Activated CD4-positive, alpha-beta memory T cell treated with anti-CD3 and anti-CD28 coated beads, Interleukin-2, amount 10 ng/mL, durations not matched to agents 7 days and 5 days (primary cell): ENCODE data around the gene CST11. TPM values are rescaled to one million over a fixed set of nuclear protein-coding genes. Genes with fewer than 3 reads are reported as not detected.
"Not testable (repeated sequence)": the region's sequence is repeated elsewhere in the genome, so short reads cannot be mapped to it uniquely, and the experiment has no call there.

Experiments
- CTCF ChIA-PET: fragments of 350-600 bp; sonication (Branson Sonifier 250); formaldehyde crosslinking; loops from one replicate; lab custom pipeline; 2021; ENCODE audit warnings: antibody characterized with exemption, inconsistent platforms; lab: Charles Lee
- POLR2A ChIA-PET: fragments of 350-600 bp; sonication (Branson Sonifier 250); formaldehyde crosslinking; loops from one replicate; lab custom pipeline; 2021; ENCODE audit warnings: antibody characterized with exemption; lab: Charles Lee
- DNase-seq: peaks from one replicate; pipeline ENCODE4 v3.0.0-alpha.2; 2020
- H3K27ac Mint-ChIP-seq: one replicate; pipeline ENCODE4 v1.8.0; 2021; ENCODE audit warnings: mild to moderate bottlenecking, mixed read lengths
- H3K27me3 Mint-ChIP-seq: one replicate; pipeline ENCODE4 v1.8.0; 2021; ENCODE audit warnings: mixed read lengths
- H3K36me3 Mint-ChIP-seq: one replicate; pipeline ENCODE4 v1.8.0; 2021; ENCODE audit warnings: low read depth, mixed read lengths
- H3K4me1 Mint-ChIP-seq: one replicate; pipeline ENCODE4 v1.8.0; 2021; ENCODE audit warnings: mixed read lengths
- H3K4me3 Mint-ChIP-seq: one replicate; pipeline ENCODE4 v1.8.0; 2021; ENCODE audit warnings: mild to moderate bottlenecking, mixed read lengths
- H3K9me3 Mint-ChIP-seq: one replicate; pipeline ENCODE4 v1.8.0; 2021; ENCODE audit warnings: mixed read lengths
- total RNA-seq, 2 experiments: library from RNA; stranded (reverse); gene quantifications; one replicate each; pipeline ENCODE4 v1.2.3, GENCODE V29; 2021

CST11 gene
- total RNA-seq, 2 experiments from 2014 or later, result not detected

DNA sequence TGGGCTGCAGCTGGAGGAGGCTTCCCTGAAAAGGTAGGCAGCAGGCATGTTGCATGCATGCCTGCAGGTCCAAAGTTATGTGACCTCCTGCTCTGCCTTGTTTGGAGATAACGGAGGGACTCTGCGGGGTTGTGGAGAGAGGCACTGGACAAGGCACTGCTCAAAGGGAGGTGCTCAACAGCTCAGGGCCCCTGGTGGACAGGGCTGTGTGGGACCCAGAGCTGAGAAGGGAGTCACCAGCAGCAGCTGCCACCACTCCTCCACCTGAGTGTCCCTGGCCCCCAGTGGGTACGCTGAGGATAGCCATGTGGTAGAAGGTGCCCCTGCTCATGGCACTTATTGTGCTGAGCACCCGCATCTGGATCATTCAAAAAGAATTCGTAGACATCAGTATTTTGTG lies 22.7 kb upstream of the CST11 start:
- no peaks in the 10 kb centered on the region for H3K4me1 Mint-ChIP-seq
- H3K27me3 Mint-ChIP-seq, result peaks cover 9% of the 10 kb centered on the region
- H3K27ac Mint-ChIP-seq, result no peak overlapping the region
- no peaks in the 10 kb centered on the region for H3K9me3 Mint-ChIP-seq
- DNase-seq, result no peak
- CTCF ChIA-PET, result no interaction called here
- H3K36me3 Mint-ChIP-seq, result no peaks in the 10 kb centered on the region
- H3K4me3 Mint-ChIP-seq, result no peak overlapping the region
- POLR2A ChIA-PET, result no interaction called here

- H3K36me3 Mint-ChIP-seq, H3K9me3 Mint-ChIP-seq, H3K4me1 Mint-ChIP-seq, DNase-seq, CTCF ChIA-PET, POLR2A ChIA-PET, H3K4me3 Mint-ChIP-seq, H3K27ac Mint-ChIP-seq, H3K27me3 Mint-ChIP-seq: not testable (repeated sequence)
Observed at GRCh38 chr20:23473293-23473692, 20.6 kb upstream of the CST11 start.

- H3K9me3 Mint-ChIP-seq, H3K36me3 Mint-ChIP-seq, H3K4me3 Mint-ChIP-seq, DNase-seq, POLR2A ChIA-PET, CTCF ChIA-PET, H3K27ac Mint-ChIP-seq, H3K4me1 Mint-ChIP-seq, H3K27me3 Mint-ChIP-seq: not testable (repeated sequence)
Observed at GRCh38 chr20:23472306-23472705, 19.6 kb upstream of the CST11 start.

- H3K36me3 Mint-ChIP-seq, H3K4me1 Mint-ChIP-seq, H3K4me3 Mint-ChIP-seq, POLR2A ChIA-PET, H3K27ac Mint-ChIP-seq, DNase-seq: not testable (repeated sequence)
- peaks cover 11% of the 10 kb centered on the region for H3K9me3 Mint-ChIP-seq
- CTCF ChIA-PET, result interaction anchor here (1.3 kb wide), 1 partner anchor 25 kb away, joined by 4 read pairs; no protein-coding TSS in a partner anchor
- peaks cover 18% of the 10 kb centered on the region for H3K27me3 Mint-ChIP-seq
Observed at GRCh38 chr20:23466961-23467360, 14.3 kb upstream of the CST11 start.

- Mint-ChIP-seq H3K4me1 (peaks cover 8% of the 10 kb centered on the region), H3K4me3 (no peak overlapping the region), H3K36me3 (no peaks in the 10 kb centered on the region), H3K27me3 (peaks cover 31% of the 10 kb centered on the region), H3K27ac (no peak overlapping the region), H3K9me3 (no peaks in the 10 kb centered on the region)
- ChIA-PET POLR2A (no interaction called here), CTCF (no interaction called here)
- DNase-seq, result no peak
Observed at GRCh38 chr20:23461180-23461579, 8.5 kb upstream of the CST11 start.

GRCh38 chr20:23459461-23460150 lies 6.9 kb upstream of the CST11 start:
- no peak for DNase-seq
- peaks cover 31% of the 10 kb centered on the region for H3K27me3 Mint-ChIP-seq
- POLR2A ChIA-PET, result interaction anchor here (0.9 kb wide), 1 partner anchor 38 kb away, joined by 3 read pairs; the partner anchor contains the start of gene NAPB
- CTCF ChIA-PET, result interaction anchor here (1.0 to 1.6 kb wide), 2 partner anchors 12 to 29 kb away, joined by 3 to 7 read pairs; no protein-coding TSS in a partner anchor
- no peak overlapping the region for H3K27ac Mint-ChIP-seq
- no peaks in the 10 kb centered on the region for H3K9me3 Mint-ChIP-seq
- H3K36me3 Mint-ChIP-seq, result no peaks in the 10 kb centered on the region
- no peak overlapping the region for H3K4me3 Mint-ChIP-seq
- H3K4me1 Mint-ChIP-seq, result peaks cover 13% of the 10 kb centered on the region

- no peak for DNase-seq
- H3K36me3 Mint-ChIP-seq, result no peaks in the 10 kb centered on the region
- peaks cover 20% of the 10 kb centered on the region for H3K27me3 Mint-ChIP-seq
- no peaks in the 10 kb centered on the region for H3K9me3 Mint-ChIP-seq
- ChIA-PET POLR2A (no interaction called here), CTCF (no interaction called here)
- no peak overlapping the region for H3K27ac Mint-ChIP-seq
- H3K4me3 Mint-ChIP-seq, result no peak overlapping the region
- peaks cover 13% of the 10 kb centered on the region for H3K4me1 Mint-ChIP-seq
Observed at GRCh38 chr20:23456873-23457272, 4.2 kb upstream of the CST11 start.

DNA sequence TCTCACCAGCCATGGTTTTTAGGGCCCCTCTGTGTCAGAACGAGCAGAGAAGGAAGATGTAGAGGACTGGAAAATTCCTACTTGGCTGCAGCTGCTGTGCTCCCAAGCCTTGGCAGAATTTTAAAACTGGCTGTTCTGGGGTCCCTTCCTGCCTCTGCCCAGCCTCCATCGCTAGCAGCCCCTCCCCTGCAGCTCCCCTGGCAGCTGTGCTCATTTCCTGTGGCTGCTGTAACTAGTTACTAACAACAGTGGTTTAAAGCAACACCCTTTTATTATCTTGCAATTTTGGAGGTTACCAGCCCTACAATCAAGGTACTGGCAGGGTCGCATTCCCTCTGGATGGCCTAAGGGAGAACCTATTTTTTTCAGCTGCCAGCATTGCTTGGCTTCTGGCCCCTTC lies 3.7 kb upstream of the CST11 start:
- ChIA-PET POLR2A (no interaction called here), CTCF (no interaction called here)
- no peak overlapping the region for H3K27ac Mint-ChIP-seq

DNA sequence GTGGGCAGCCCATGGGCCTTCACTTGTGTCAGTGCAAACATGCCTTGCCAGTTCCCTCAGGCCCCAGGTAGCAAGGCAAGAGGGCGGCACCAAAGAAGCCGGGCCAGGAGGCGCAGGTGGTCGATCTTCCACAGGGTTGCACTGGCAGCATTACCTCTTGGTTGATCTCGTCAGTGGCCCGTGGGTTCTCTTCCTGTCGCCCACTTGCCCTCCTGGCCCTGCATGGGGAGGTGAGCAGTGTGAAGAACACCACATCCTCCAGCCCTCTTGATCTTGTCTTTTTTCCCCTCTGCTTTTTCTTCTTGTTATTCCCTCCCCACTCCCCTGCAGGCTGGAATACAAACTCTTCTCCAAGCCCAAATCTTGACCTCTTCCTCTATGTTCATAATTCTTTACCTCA lies 3.0 kb upstream of the CST11 start:
- Mint-ChIP-seq H3K4me3 (no peak overlapping the region), H3K27me3 (peaks cover 14% of the 10 kb centered on the region), H3K36me3 (no peaks in the 10 kb centered on the region), H3K27ac (no peak overlapping the region), H3K9me3 (no peaks in the 10 kb centered on the region), H3K4me1 (peaks cover 13% of the 10 kb centered on the region)
- ChIA-PET POLR2A (no interaction called here), CTCF (no interaction called here)
- no peak for DNase-seq

More for the DNA sequence above, 3.7 kb upstream of the CST11 start:
- DNase-seq, result no peak
- Mint-ChIP-seq H3K9me3 (no peaks in the 10 kb centered on the region), H3K36me3 (no peaks in the 10 kb centered on the region), H3K27me3 (peaks cover 17% of the 10 kb centered on the region), H3K4me1 (peaks cover 13% of the 10 kb centered on the region), H3K4me3 (no peak overlapping the region)

DNA sequence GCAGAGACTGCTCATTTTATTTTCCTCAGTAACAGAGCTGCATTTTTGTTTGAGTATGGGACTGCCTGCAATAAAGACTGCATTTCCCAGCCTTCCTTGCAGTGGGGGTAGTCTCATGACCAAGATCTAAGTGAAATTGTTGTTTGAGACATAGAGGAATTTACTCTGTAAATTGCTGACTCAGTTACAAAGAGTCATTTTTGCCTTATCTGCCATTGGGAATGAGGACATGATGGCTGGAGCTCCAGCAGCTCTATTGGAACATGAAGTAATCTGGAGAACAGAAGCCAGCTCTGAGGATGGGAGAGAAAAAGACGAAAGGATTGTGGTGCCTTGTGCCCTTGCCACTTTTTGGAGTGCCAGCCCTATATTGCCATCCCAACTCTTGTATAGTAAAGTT lies 2.1 kb upstream of the CST11 start:
- CTCF ChIA-PET, result interaction anchor here (0.7 kb wide), 1 partner anchor 14 kb away, joined by 3 read pairs; no protein-coding TSS in a partner anchor
- Mint-ChIP-seq H3K9me3 (no peaks in the 10 kb centered on the region), H3K4me1 (peaks cover 17% of the 10 kb centered on the region), H3K4me3 (no peak overlapping the region), H3K27me3 (peaks cover 10% of the 10 kb centered on the region), H3K27ac (no peak overlapping the region), H3K36me3 (no peaks in the 10 kb centered on the region)
- DNase-seq, result no peak
- POLR2A ChIA-PET, result no interaction called here

- CTCF ChIA-PET, result no interaction called here
- Mint-ChIP-seq H3K27ac (no peak overlapping the region), H3K36me3 (no peaks in the 10 kb centered on the region), H3K4me3 (no peak overlapping the region), H3K27me3 (peaks cover 4% of the 10 kb centered on the region), H3K4me1 (peaks cover 25% of the 10 kb centered on the region), H3K9me3 (no peaks in the 10 kb centered on the region)
- no peak for DNase-seq
- POLR2A ChIA-PET, result no interaction called here
Observed at GRCh38 chr20:23453549-23454543, 1.2 kb upstream of the CST11 start.

GRCh38 chr20:23451956-23452487 lies 654 bp downstream of the CST11 start:
- ChIA-PET POLR2A (no interaction called here), CTCF (no interaction called here)
- H3K9me3 Mint-ChIP-seq, result no peaks in the 10 kb centered on the region
- DNase-seq, result no peak
- no peak overlapping the region for H3K4me3 Mint-ChIP-seq
- H3K36me3 Mint-ChIP-seq, result no peaks in the 10 kb centered on the region
- H3K4me1 Mint-ChIP-seq, result peaks cover 25% of the 10 kb centered on the region
- H3K27ac Mint-ChIP-seq, result no peak overlapping the region
- H3K27me3 Mint-ChIP-seq, result peaks cover 1% of the 10 kb centered on the region

DNA sequence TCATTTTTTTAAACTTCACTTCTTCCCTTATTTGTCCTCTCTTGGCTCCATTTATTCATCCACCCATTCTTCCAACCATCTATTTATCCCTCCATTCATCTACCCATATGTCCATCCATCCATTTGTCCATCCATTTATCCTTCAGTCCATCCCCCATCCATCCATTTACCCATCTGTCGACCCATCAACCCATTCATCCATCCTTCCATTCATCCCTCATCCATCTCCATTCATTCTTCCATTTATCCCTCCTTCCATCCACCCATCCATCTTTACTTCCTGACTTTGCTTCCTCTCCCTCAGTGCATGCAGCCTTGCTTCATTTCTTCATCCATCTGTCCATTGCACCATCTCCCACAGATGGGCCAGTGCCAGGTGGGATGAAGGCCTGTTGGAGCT lies 1.8 kb downstream of the CST11 start:
- ChIA-PET CTCF (no interaction called here), POLR2A (no interaction called here)
- no peak overlapping the region for H3K27ac Mint-ChIP-seq
- H3K4me1 Mint-ChIP-seq, result peaks cover 14% of the 10 kb centered on the region
- no peaks in the 10 kb centered on the region for H3K9me3 Mint-ChIP-seq
- no peak overlapping the region for H3K4me3 Mint-ChIP-seq
- H3K36me3 Mint-ChIP-seq, result no peaks in the 10 kb centered on the region
- peaks cover 1% of the 10 kb centered on the region for H3K27me3 Mint-ChIP-seq
- no peak for DNase-seq
